Activated CD8-positive, alpha-beta memory T cell treated with anti-CD3 and anti-CD28 coated beads for 24 hours (primary cell): ENCODE data around the gene RPS6KA6.
"Not testable (repeated sequence)": the region's sequence is repeated elsewhere in the genome, so short reads cannot be mapped to it uniquely, and the experiment has no call there.

Source experiments
- DNase-seq: peaks from one replicate; pipeline ENCODE4 v3.0.0-alpha.2; 2020

The RPS6KA6 gene

DNA sequence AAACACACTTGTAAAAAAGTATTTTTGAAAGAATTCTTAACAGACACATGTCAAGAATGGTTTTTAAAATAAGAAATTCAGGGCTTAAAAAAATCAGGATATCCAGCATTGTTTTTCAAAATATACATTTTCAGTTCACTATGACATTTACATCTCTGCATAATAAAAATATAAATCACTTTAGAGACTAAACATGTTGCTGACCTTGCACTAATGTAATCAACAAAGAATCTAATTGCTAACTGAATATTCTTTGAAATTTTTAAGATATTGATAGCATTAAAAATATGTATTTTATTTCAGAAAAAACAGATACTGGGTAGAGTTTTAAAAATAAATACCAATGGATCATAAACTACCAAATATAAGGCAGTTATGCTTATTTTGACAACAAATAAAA is 26.4 kb downstream of the RPS6KA6 start:
- DNase-seq: no peak

DNA sequence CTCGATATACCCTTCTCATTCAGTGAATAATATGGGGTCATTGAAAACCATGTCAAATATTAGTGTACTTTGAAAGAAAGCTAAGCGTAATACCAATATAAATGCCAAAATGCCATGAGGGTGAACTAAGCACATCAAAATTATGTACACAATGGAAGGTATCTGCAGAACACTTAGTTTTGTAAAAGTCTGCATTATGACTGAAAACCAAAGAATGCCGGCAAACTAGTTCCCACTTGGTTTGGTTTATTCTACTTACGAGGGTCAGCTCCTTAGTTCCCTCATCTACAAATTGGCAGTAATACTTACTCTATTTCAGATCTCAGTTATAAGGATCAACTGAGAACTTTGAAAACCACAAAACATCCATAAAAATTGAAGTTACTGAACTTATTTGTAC is 27.3 kb downstream of the RPS6KA6 start:
- no peak for DNase-seq

DNA sequence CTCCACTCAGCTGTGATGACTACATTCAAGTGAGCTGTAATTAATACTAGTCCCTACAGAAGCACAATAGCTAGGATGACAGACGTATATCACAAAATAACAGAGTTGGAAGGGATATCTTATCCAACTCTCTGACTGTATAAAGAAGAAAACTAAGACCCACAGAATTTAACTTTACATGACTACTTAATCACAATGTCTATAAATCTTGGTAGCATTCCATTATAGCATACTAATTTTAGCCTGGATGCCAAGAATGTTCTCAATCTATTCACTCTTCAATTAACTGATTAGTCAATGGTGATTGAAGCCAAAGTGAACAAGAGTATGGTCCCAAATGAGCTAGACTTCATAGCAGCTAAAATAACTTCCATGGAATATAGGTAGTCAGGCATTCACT is 31.2 kb downstream of the RPS6KA6 start:
- no peak for DNase-seq

DNA sequence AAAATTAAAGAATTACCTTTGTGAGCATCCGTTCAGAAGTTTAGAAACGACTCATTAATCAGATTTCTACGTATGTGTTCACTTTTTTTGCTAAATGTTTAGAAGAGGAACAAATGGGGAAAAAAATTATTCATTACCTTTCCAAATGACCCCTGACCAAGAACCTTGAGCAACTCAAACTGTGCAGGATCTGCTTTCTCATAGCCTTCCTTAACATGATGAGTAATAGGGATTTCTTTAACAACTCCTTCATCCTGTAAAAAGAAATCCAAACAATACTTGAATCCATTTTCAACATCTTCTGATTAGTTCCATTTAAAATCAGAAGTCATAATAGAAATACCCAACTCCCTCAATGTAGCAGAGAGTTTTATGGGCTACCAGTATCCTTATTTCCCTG is 32.1 kb downstream of the RPS6KA6 start:
- no peak for DNase-seq

DNA sequence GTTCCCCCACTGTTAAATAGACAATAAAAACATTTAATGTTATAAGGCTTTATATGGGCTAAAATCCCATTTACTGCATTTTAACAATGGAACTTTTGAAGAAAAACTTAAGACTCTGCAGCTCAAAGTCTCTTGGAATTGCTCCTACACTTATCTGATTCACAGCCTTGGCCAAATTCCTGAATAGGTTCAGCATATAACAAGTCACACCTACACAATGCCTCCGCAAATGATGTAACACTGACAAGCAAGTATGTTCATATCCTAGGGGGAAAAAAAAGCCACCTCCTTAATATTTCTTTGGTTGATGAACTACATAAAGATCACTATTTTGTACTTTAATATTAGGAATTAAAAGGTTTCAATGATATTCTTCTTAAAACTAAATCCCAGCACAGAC is 34.5 kb downstream of the RPS6KA6 start:
- DNase-seq: no peak

GRCh38 chrX:84144991-84145390 is 43.0 kb downstream of the RPS6KA6 start:
- no peak for DNase-seq

- DNase-seq: no peak
Observed at GRCh38 chrX:84144281-84144680, 43.7 kb downstream of the RPS6KA6 start.

GRCh38 chrX:84133023-84133422 is 55.0 kb downstream of the RPS6KA6 start:
- DNase-seq: no peak

GRCh38 chrX:84123585-84123984 is 64.4 kb downstream of the RPS6KA6 start:
- DNase-seq: no peak

DNA sequence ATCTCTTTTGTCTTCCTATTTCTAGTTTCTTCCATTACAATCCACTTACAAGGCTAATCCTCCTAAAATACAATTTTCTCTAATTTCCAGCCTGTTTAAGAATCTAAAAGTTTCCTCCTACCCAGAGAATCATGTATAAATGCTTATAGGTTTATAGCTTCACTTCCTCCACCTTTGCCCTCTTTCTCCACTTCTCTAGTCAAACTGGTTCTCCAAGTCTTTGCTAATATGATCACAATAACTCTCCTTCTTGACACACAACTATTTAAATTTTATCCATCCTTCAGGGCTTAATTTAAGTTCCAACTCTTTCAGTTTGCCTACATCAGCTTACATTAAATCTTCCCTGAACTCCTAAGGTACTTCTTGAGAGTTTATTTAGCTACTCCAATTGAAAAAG is 69.2 kb downstream of the RPS6KA6 start:
- no peak for DNase-seq

DNA sequence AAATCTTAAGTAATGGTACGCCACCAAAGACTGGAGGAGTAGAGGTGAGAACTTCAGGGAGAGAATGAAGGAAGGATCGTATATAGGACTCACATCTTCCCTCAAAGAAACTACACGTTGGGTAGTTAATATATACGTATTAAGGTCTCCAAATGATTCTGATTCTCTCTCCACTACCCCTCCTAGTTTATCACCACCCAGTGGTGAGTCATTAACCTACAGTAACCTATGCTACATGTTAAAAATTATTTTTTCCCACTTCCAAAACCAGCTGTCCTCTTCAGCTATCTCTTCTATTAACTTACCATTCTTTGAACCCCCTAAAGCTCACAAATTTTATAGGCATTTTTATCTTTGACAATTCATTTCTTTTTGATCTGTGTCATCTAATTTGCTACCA is 69.7 kb downstream of the RPS6KA6 start:
- DNase-seq: no peak

DNA sequence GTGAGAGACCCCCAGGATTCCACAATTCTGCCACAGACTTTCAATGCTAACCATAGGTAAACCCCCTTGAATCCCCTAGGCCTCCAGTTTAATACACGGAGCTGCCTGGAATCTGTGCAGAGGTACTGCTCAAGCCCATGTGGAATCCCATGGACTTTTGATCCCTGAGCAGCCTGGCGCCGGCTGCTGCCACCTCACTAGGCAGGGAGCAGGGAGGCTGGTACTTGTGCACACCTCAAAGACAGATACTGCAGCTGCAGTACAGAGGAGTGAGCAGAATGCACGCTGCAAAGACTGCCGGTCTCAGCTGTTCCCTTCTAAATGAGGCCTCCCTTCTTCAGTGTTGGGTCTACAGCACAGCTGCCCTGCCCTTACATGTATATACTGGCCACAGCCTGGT is 79.4 kb downstream of the RPS6KA6 start:
- DNase-seq: no peak

- no peak for DNase-seq
Observed at GRCh38 chrX:84099120-84099519, 88.9 kb downstream of the RPS6KA6 start.

GRCh38 chrX:84079479-84080197 is 108.4 kb downstream of the RPS6KA6 start:
- DNase-seq: not testable (repeated sequence)

DNA sequence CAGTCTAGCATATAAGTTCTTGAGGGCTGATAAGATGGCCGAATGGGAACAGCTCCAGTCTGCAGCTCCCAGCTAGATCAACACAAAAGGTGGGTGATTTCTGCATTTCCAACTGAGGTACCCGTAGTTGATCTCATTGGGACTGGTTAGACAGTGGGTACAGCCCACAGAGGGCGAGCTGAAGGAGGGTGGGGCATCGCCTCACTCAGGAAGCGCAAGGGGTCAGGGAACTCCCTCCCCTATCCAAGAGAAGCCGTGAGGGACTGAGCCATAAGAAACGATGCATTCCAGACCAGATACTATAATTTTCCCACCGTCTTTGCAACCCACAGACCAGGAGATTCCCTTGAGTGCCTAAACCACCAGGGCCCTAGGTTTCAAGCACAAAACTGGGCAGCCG is 109.0 kb downstream of the RPS6KA6 start:
- no peak for DNase-seq

GRCh38 chrX:84064814-84065213 is 123.2 kb downstream of the RPS6KA6 start:
- DNase-seq: no peak

GRCh38 chrX:84064164-84064563 is 123.8 kb downstream of the RPS6KA6 start:
- no peak for DNase-seq

- DNase-seq: no peak
Observed at GRCh38 chrX:84047339-84047738, 140.7 kb downstream of the RPS6KA6 start.

GRCh38 chrX:84046403-84046984 is 141.5 kb downstream of the RPS6KA6 start:
- DNase-seq: no peak

DNA sequence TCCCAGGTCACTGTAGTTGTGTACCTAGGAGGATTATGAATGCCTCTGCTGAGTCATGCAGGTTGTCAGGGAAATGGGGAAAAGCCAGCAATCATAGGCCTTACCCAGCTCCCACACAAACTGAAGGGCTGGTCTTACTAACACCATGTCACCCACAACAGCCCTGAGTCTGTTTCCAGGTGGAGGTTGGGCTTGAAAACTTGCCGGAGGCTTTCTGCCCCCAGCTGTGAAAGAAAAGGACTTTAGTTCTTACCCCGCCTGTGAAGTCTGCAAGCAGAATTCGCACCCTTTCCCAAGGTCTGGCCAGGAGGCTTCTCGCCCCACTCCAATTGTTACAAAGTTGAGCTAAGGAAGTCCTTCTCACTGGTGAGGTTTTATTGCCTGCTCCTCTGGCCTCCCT is 143.9 kb downstream of the RPS6KA6 start:
- DNase-seq: no peak
